ENCODE results near the gene PFKFB3.
A peak's percentile ranks its signal among the peaks of the same experiment; 100 is the strongest.
"Not testable (repeated sequence)": the region's sequence is repeated elsewhere in the genome, so short reads cannot be mapped to it uniquely, and the experiment has no call there.

Gene PFKFB3

GRCh38 chr10:6272126-6272525 lies 69.4 kb downstream of the PFKFB3 start:
- no peak for DNase-seq (ENCODE audit: low spot score)

GRCh38 chr10:6273351-6273750 lies 70.6 kb downstream of the PFKFB3 start:
- no peak for DNase-seq (ENCODE audit: low spot score)

- DNase-seq (ENCODE audit: low spot score), result no peak
Measured at GRCh38 chr10:6274040-6274439, 71.3 kb downstream of the PFKFB3 start.

- no peak for DNase-seq (ENCODE audit: low spot score)
Measured at GRCh38 chr10:6274484-6274883, 71.8 kb downstream of the PFKFB3 start.

- DNase-seq (ENCODE audit: low spot score), result peak; percentile 95
Measured at GRCh38 chr10:6275022-6275997, 72.6 kb downstream of the PFKFB3 start.

- DNase-seq (ENCODE audit: low spot score), result no peak
Measured at GRCh38 chr10:6276356-6276755, 73.6 kb downstream of the PFKFB3 start.

GRCh38 chr10:6278519-6279120 lies 75.9 kb downstream of the PFKFB3 start:
- DNase-seq (ENCODE audit: low spot score), result no peak

- DNase-seq (ENCODE audit: low spot score), result peak; percentile 60
Measured at GRCh38 chr10:6279540-6280267, 77.0 kb downstream of the PFKFB3 start.

GRCh38 chr10:6280291-6280690 lies 77.6 kb downstream of the PFKFB3 start:
- DNase-seq (ENCODE audit: low spot score), result no peak

GRCh38 chr10:6282454-6282958 lies 79.8 kb downstream of the PFKFB3 start:
- no peak for DNase-seq (ENCODE audit: low spot score)

GRCh38 chr10:6283655-6284054 lies 80.9 kb downstream of the PFKFB3 start:
- no peak for DNase-seq (ENCODE audit: low spot score)

- DNase-seq (ENCODE audit: low spot score), result not testable (repeated sequence)
Measured at GRCh38 chr10:6290621-6291020, 87.9 kb downstream of the PFKFB3 start.

GRCh38 chr10:6292741-6293151 lies 90.0 kb downstream of the PFKFB3 start:
- no peak for DNase-seq (ENCODE audit: low spot score)

GRCh38 chr10:6296425-6296824 lies 93.7 kb downstream of the PFKFB3 start:
- DNase-seq (ENCODE audit: low spot score), result not testable (repeated sequence)

GRCh38 chr10:6296828-6297251 lies 94.1 kb downstream of the PFKFB3 start:
- no peak for DNase-seq (ENCODE audit: low spot score)

- DNase-seq (ENCODE audit: low spot score), result no peak
Measured at GRCh38 chr10:6297522-6297921, 94.8 kb downstream of the PFKFB3 start.

GRCh38 chr10:6297951-6298381 lies 95.2 kb downstream of the PFKFB3 start:
- no peak for DNase-seq (ENCODE audit: low spot score)

GRCh38 chr10:6298428-6298827 lies 95.7 kb downstream of the PFKFB3 start:
- no peak for DNase-seq (ENCODE audit: low spot score)

GRCh38 chr10:6299234-6299633 lies 96.5 kb downstream of the PFKFB3 start:
- no peak for DNase-seq (ENCODE audit: low spot score)

- no peak for DNase-seq (ENCODE audit: low spot score)
Measured at GRCh38 chr10:6299743-6300105, 97.0 kb downstream of the PFKFB3 start.

GRCh38 chr10:6300106-6300783 lies 97.5 kb downstream of the PFKFB3 start:
- no peak for DNase-seq (ENCODE audit: low spot score)
